HFF-Myc (cell line): ENCODE results near the gene LILRB1.

Source experiments
- DNase-seq: peaks from one replicate; pipeline ENCODE4 v3.0.0-alpha.2; 2011; ENCODE audit warnings: low read depth; ENCODE audit errors: extremely low read depth
- H3K4me3 ChIP-seq: replicated peaks from 2 replicates; pipeline ENCODE4 v1.5.1; 2011; ENCODE audit warnings: low read depth, mild to moderate bottlenecking, control low read depth, low read length
- TF ChIP-seq, protein P1 (sequence below): IDR thresholded peaks from 2 replicates; pipeline ENCODE4 v1.5.1; 2012; ENCODE audit warnings: mild to moderate bottlenecking, low read depth, low read length, control low read depth; ENCODE audit errors: missing control alignments

The LILRB1 gene

DNA sequence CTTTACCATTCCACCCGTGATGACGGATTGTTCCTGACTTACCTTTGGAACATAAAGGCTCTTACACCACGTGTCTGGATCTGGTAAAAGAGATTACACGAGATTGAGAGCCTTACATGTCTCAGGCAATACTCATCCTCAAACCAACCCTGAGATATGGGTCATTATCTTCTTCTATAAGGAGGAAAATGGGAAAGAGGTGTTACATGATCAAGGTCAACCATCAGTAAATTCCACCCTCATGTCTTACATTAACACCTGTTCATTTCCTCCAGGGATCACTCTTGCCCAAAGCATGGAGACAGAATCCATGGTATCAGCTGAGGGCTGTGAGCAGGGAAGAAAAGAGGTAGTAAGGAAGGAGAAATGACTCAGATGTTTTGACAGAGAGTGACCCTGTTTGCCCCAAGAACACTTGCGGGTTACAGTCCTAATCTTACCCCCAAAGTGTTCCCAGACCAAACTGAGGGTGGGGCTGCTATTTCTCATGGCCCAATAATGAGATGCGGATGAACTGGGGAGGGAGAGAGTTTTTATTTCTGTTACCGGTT is 52.1 kb downstream of the LILRB1 start:
- no peak for DNase-seq
- TF ChIP-seq, protein P1, sequence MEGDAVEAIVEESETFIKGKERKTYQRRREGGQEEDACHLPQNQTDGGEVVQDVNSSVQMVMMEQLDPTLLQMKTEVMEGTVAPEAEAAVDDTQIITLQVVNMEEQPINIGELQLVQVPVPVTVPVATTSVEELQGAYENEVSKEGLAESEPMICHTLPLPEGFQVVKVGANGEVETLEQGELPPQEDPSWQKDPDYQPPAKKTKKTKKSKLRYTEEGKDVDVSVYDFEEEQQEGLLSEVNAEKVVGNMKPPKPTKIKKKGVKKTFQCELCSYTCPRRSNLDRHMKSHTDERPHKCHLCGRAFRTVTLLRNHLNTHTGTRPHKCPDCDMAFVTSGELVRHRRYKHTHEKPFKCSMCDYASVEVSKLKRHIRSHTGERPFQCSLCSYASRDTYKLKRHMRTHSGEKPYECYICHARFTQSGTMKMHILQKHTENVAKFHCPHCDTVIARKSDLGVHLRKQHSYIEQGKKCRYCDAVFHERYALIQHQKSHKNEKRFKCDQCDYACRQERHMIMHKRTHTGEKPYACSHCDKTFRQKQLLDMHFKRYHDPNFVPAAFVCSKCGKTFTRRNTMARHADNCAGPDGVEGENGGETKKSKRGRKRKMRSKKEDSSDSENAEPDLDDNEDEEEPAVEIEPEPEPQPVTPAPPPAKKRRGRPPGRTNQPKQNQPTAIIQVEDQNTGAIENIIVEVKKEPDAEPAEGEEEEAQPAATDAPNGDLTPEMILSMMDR = no peak
- H3K4me3 ChIP-seq = no peak overlapping the region

DNA sequence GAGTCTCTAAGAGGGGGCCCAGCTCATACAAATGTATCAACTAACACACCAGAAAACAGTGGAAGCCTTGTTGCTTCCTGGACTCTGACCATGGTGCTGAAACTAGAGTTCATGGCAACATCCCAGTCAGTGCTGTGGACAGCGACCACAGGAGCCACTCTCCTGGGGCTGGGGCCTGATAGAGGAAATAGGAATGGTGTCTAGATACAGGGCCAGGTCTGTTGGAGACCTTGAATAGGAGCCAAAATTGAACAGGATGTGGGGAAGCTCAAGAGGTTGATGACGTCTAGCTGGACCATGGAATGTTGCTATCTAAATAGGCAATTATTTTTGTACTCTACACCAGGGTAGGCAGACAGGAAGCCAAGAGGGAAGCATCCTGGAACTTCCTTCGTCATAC is 54.2 kb downstream of the LILRB1 start:
- TF ChIP-seq, protein P1 = no peak
- DNase-seq = no peak
- no peak overlapping the region for H3K4me3 ChIP-seq
